Peyer's patch (tissue), 4 donors: ENCODE measurements around the gene MPV17. TPM values are rescaled to one million over a fixed set of nuclear protein-coding genes. Genes with fewer than 3 reads are reported as not detected.
A peak's percentile ranks its signal among the peaks of the same experiment; 100 is the strongest.
"Not testable (repeated sequence)": the region's sequence is repeated elsewhere in the genome, so short reads cannot be mapped to it uniquely, and the experiment has no call there.

Source experiments
- DNase-seq, 3 donors: peaks; one replicate each; pipeline ENCODE4 v3.0.0-alpha.2; 2017 to 2019
- H3K27ac ChIP-seq, 4 donors: fragments of 200-600 bp; sonication (generic); one replicate each; pipeline ENCODE4 v1.5.1; 2016 to 2019
- H3K27me3 ChIP-seq, 2 donors: fragments of 200-600 bp; sonication (generic); one replicate each; pipeline ENCODE4 v1.5.1; 2019
- H3K36me3 ChIP-seq, 3 donors: fragments of 200-600 bp; sonication (generic); one replicate each; pipeline ENCODE4 v1.5.1; 2016 to 2019
- H3K4me1 ChIP-seq, 4 donors: fragments of 200-600 bp; sonication (generic); one replicate each; pipeline ENCODE4 v1.5.1; 2016 to 2019
- H3K4me3 ChIP-seq, 4 donors: fragments of 200-600 bp; sonication (generic); 1 replicate in 3 of 4; 2 replicates in 1 of 4; pipeline ENCODE4 v1.5.1; 2016 to 2019; ENCODE audit warnings: mild to moderate bottlenecking in 1 of 4
- H3K9me3 ChIP-seq, 4 donors: fragments of 200-600 bp; sonication (generic); one replicate each; pipeline ENCODE4 v1.5.1; 2016 to 2019; ENCODE audit warnings: mild to moderate bottlenecking in 1 of 4
- CTCF ChIP-seq, 6 experiments: fragments of 450-650 bp in 4 of 6; fragments of 200-600 bp in 2 of 6; sonication (generic) in 1 of 6; IDR thresholded peaks; one replicate each; pipeline ENCODE4 v1.5.1; 2017 to 2019; ENCODE audit warnings: antibody characterized with exemption in 6 of 6, mild to moderate bottlenecking in 3 of 6, moderate library complexity in 1 of 6
- POLR2A ChIP-seq, 2 donors: fragments of 450-650 bp; IDR thresholded peaks; one replicate each; pipeline ENCODE4 v1.5.1; 2017; ENCODE audit warnings: antibody characterized with exemption in 2 of 2, mild to moderate bottlenecking in 2 of 2, moderate library complexity in 2 of 2
- total RNA-seq, 4 donors: library from RNA; depleted of rRNA; stranded (reverse); fragments of >200 nt; gene quantifications; one replicate each; pipeline ENCODE4 v1.1.0, GENCODE V29; 2016

Gene MPV17
- total RNA-seq, 4 donors from 2014 or later, result 41.5 to 62.3 (median 51.6) TPM

- TF ChIP-seq CTCF (IDR thresholded peaks at IDR 0.05) (no peak), POLR2A (IDR thresholded peaks at IDR 0.05) (no peak)
- Histone ChIP-seq H3K27ac (no peak overlapping the region), H3K9me3 (no peaks in the 10 kb centered on the region), H3K36me3 (no peaks in the 10 kb centered on the region), H3K27me3 (no peaks in the 10 kb centered on the region), H3K4me1 (no peaks in the 10 kb centered on the region), H3K4me3 (no peak overlapping the region)
- no peak for DNase-seq
Measured at GRCh38 chr2:27271631-27272340, 51.1 kb downstream of the MPV17 start.

- TF ChIP-seq CTCF (IDR thresholded peaks at IDR 0.05) (no peak), POLR2A (IDR thresholded peaks at IDR 0.05) (no peak)
- no peak for DNase-seq
- H3K36me3 ChIP-seq, result no peaks in the 10 kb centered on the region
- no peaks in the 10 kb centered on the region for H3K9me3 ChIP-seq
- no peaks in the 10 kb centered on the region for H3K4me1 ChIP-seq
- no peak overlapping the region for H3K4me3 ChIP-seq
- H3K27ac ChIP-seq, result no peak overlapping the region
- H3K27me3 ChIP-seq, result no peaks in the 10 kb centered on the region
Measured at GRCh38 chr2:27270670-27271069, 52.2 kb downstream of the MPV17 start.

- H3K36me3 ChIP-seq, result no peaks in the 10 kb centered on the region
- H3K27me3 ChIP-seq, result peaks cover 0 to under 1% of the 10 kb centered on the region in 2 donors
- H3K9me3 ChIP-seq, result no peaks in the 10 kb centered on the region
- H3K4me3 ChIP-seq, result no peak overlapping the region
- DNase-seq, result no peak
- no peak overlapping the region for H3K27ac ChIP-seq
- TF ChIP-seq CTCF (IDR thresholded peaks at IDR 0.05) (no peak), POLR2A (IDR thresholded peaks at IDR 0.05) (no peak)
- peaks cover 0 to 3% (median 0%) of the 10 kb centered on the region in 4 donors for H3K4me1 ChIP-seq
Measured at GRCh38 chr2:27270131-27270530, 52.8 kb downstream of the MPV17 start.

GRCh38 chr2:27268296-27268695 lies 54.6 kb downstream of the MPV17 start:
- not testable (repeated sequence) for H3K4me3 ChIP-seq, DNase-seq, H3K36me3 ChIP-seq, H3K27ac ChIP-seq, H3K9me3 ChIP-seq
- Histone ChIP-seq H3K4me1 (peaks cover 0 to 21% (median 12%) of the 10 kb centered on the region in 4 donors), H3K27me3 (peaks cover 0 to 19% of the 10 kb centered on the region in 2 donors)

- H3K4me3 ChIP-seq, result no peak overlapping the region
- H3K36me3 ChIP-seq, result no peaks in the 10 kb centered on the region
- DNase-seq, result no peak
- H3K9me3 ChIP-seq, result no peaks in the 10 kb centered on the region
- H3K4me1 ChIP-seq, result peaks cover 0 to 37% (median 22%) of the 10 kb centered on the region in 4 donors
- H3K27ac ChIP-seq, result no peak overlapping the region
- peaks cover 0 to 41% of the 10 kb centered on the region in 2 donors for H3K27me3 ChIP-seq
- no peak for TF ChIP-seq POLR2A (IDR thresholded peaks at IDR 0.05)
- no peak for TF ChIP-seq CTCF (IDR thresholded peaks at IDR 0.05)
Measured at GRCh38 chr2:27265536-27265870, 57.4 kb downstream of the MPV17 start.

GRCh38 chr2:27264753-27265535 lies 58.0 kb downstream of the MPV17 start:
- peaks cover 0 to 37% (median 22%) of the 10 kb centered on the region in 4 donors for H3K4me1 ChIP-seq
- H3K36me3 ChIP-seq, result no peaks in the 10 kb centered on the region
- H3K4me3 ChIP-seq, result peak overlapping the region in 3 of 4 donors; percentile 41 to 66 (median 44)
- no peak overlapping the region for H3K27ac ChIP-seq
- peak; percentile 30 to 73 (median 69) for DNase-seq
- TF ChIP-seq POLR2A (IDR thresholded peaks at IDR 0.05) (no peak), CTCF (IDR thresholded peaks at IDR 0.05) (peak in 5 of 6 experiments; percentile 10 to 49 (median 40))
- H3K9me3 ChIP-seq, result no peaks in the 10 kb centered on the region
- peaks cover 0 to 41% of the 10 kb centered on the region in 2 donors for H3K27me3 ChIP-seq
